ENCODE data around the gene FAM168B.

Gene FAM168B

DNA sequence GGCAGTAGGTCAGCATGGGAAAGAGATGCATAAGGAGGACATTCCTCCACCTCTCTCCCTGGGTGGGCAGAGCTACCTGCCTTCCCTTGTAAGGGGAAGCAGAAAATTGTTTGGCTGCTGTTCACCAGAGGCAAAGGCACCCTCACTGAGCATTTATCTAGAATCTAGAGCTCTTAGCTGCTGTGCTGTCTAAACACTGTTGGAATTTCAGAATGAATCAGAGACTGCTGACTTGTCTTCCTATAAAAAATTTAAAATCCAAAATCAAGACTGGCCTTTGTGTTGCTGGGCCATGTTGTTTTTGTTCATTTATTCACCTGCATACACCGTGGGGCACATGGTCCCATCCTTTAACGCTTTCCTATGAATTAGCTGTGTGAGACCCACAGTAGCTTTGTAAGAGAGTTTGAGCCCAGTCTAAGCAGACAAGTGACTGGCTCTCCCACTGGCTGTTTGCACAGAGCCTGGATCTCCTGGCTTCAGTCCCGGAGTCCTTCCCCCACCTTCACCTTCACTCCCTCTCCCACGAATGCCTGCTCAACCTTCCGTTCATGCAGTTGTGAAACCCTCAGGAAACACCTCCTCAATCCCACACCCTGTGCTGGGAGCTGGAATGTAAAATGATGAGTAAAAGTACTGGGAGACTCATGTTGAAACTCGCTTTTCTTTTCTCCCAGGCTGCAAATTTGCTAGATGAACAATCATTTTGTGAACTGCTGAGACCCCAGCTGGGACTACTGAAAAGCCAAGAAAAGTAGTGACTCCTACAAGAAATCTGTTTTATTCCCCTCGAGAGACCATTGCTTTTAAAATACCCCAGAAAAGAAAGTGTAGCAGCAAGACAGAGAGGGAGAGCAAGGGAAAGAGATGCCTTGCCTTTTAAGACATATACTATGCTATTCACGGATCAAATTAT, 76.2 kb downstream of the FAM168B start:
- DNase-seq, result no peak

- DNase-seq, result no peak
Observed at GRCh38 chr2:131015764-131016163, 77.5 kb downstream of the FAM168B start.

GRCh38 chr2:131014141-131014540, 79.1 kb downstream of the FAM168B start:
- no peak for DNase-seq

DNA sequence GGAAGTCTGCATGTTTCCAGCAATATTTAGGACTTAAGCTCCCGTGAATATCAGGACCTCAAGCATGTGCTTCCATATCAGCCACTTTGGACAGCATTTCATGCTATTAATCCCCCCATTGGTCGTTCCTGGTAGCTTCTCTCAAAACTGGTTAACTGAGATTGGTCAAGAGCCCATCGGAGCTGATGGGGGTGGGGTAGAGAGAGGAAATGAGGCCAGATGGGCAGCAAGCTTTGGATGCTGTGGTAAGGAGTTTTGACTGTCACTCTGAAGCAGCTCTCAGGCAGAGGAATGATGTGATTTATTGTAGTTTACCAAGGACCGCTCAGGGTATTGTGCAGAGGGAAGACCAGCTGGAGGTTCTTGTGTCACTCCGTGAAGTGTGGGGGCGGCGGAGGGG, 81.8 kb downstream of the FAM168B start:
- no peak for DNase-seq

DNA sequence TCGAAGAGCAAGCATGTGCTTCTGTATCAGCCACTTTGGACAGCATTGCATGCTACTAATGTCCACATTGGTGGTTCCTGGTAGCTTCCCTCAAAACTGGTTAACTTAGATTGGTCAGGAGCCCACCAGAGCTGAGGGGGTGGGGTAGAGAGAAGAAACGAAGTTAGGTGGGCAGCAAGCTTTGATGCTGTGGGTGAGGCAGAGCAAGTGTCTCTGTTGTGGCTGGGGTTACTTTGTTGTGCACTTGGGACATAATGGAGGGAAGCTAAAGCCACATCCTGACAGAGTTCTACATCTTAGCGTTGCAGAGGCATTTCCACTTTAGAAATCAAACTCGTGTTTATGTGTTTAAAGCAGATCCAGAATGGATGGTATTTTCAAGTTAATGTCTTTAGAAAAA, 82.7 kb downstream of the FAM168B start:
- DNase-seq, result no peak

- no peak for DNase-seq
Observed at GRCh38 chr2:131009713-131010475, 83.4 kb downstream of the FAM168B start.

GRCh38 chr2:131008967-131009366, 84.3 kb downstream of the FAM168B start:
- no peak for DNase-seq

GRCh38 chr2:131006561-131006960, 86.7 kb downstream of the FAM168B start:
- DNase-seq, result no peak

DNA sequence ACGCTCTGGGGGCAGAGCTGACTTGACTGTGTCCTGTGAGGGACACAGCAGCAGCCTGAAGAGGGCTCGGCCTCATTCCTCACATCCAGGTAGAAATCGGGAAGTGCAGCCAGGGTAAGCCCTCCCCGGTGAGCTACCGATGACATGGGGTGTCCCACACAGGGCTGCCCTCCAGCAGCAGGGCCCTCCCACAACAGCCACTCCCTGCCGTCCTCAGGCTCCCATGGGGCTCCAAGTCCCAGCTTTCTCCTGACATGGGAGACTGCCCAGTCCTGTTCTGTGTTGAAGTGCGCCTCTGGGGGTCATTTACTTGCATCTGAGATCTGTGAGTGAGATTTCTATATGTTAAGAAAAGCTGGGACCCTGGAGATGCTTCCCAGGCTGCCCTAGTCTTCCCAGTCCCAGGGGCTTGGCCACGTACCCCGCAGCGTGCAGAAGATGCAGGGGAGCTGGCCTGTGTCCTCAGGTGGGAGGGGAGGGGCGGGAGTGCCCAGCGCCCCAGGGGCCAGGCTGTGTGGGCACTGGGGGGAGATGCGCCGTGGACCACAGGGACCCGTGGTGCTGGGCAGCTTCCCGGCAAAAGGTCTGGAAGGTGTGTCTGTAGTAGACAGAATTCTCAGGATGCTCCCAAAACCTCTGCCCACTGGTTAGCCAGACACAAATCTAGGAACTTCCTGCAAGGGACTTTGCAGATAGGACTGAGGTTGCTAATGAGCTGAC, 87.9 kb downstream of the FAM168B start:
- no peak for DNase-seq

DNA sequence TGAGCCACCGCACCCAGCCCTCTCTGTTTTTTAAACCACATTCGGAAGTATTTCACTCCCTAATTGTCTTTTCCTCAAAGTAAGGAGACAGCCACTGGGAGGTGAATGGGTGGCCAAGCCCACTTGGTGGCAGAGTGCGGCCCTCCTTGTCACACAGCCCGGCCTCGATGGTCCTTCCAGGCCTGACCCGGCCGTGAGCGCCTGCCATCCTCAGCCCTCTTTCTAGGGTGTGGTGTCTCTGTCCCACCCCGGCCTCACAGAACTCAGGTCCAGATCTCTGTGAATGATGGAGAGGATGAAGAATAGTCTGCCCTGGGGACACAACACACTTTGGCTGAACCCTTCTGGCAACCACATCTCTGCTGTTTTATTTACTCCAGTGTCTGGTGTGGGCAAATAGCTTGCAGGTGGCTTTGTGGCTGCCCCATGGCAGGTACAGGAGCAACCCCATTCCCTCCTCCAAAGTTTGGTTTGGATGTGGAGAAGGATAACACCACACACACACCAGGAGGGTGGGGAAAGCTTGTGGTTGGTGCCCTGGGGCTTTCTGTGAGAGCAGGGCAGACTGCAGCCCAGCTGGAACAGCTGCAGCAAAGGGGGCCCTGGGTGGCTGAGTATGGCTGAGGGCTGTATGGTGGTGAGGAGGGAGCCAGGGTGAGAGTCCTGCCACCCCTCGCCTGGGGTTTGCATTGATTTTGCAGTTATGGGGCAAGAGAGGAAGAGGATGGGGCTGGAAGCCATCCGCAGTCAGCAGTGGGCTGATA, 88.6 kb downstream of the FAM168B start:
- no peak for DNase-seq

GRCh38 chr2:130998561-130998960, 94.7 kb downstream of the FAM168B start:
- no peak for DNase-seq
